GM23338 (cell line): ENCODE measurements around the gene KIF17. TPM values are rescaled to one million over a fixed set of nuclear protein-coding genes. Genes with fewer than 3 reads are reported as not detected.

Experiments used
- ATAC-seq: fragments of 200-7000 bp; cut with Tn5 transposase; 3 replicates; pipeline ENCODE4 v1.9.1; 2020
- DNase-seq: peaks from one replicate; pipeline ENCODE4 v3.0.0-alpha.2; 2015; ENCODE audit warnings: low spot score
- H2AFZ ChIP-seq: fragments of 200-600 bp; sonication (generic); 2 replicates; pipeline ENCODE4 v1.8.0; 2016; ENCODE audit warnings: antibody characterized with exemption, mild to moderate bottlenecking, moderate library complexity
- H3F3A ChIP-seq: fragments of 200-600 bp; sonication (generic); replicated peaks from 2 replicates; pipeline ENCODE4 v1.8.0; 2017; ENCODE audit warnings: antibody characterized with exemption, mixed run types, low read depth
- H3K27ac ChIP-seq: fragments of 200-600 bp; sonication (generic); 2 replicates; pipeline ENCODE4 v1.6.1; 2016; ENCODE audit warnings: low read depth
- H3K27me3 ChIP-seq: fragments of 200-600 bp; sonication (generic); 2 replicates; pipeline ENCODE4 v1.8.0; 2016; ENCODE audit warnings: mild to moderate bottlenecking, mixed run types, moderate library complexity; ENCODE audit not compliant: insufficient read depth
- H3K36me3 ChIP-seq: fragments of 200-600 bp; sonication (generic); 2 replicates; pipeline ENCODE4 v1.8.0; 2016; ENCODE audit warnings: mild to moderate bottlenecking; ENCODE audit not compliant: insufficient read depth
- H3K4me1 ChIP-seq: fragments of 200-600 bp; sonication (generic); 2 replicates; pipeline ENCODE4 v1.8.0; 2016; ENCODE audit warnings: mild to moderate bottlenecking, moderate library complexity; ENCODE audit not compliant: insufficient read depth
- H3K4me2 ChIP-seq: fragments of 200-600 bp; sonication (generic); 2 replicates; pipeline ENCODE4 v1.7.1; 2017; ENCODE audit warnings: mixed run types
- H3K4me3 ChIP-seq: fragments of 200-600 bp; sonication (generic); 2 replicates; pipeline ENCODE4 v1.6.1; 2016; ENCODE audit warnings: mixed run types
- H3K79me2 ChIP-seq: fragments of 200-600 bp; sonication (generic); replicated peaks from 2 replicates; pipeline ENCODE4 v1.8.0; 2017; ENCODE audit warnings: mild to moderate bottlenecking; ENCODE audit not compliant: insufficient read depth
- H3K9me2 ChIP-seq: fragments of 200-600 bp; sonication (generic); 2 replicates; pipeline ENCODE4 v1.8.0; 2017; ENCODE audit not compliant: insufficient read depth
- H4K20me1 ChIP-seq: fragments of 200-600 bp; sonication (generic); replicated peaks from 2 replicates; pipeline ENCODE4 v1.8.0; 2017; ENCODE audit warnings: mild to moderate bottlenecking; ENCODE audit not compliant: insufficient read depth
- H3K27ac Mint-ChIP-seq: 2 replicates; pipeline ENCODE4 v1.8.0; 2020; ENCODE audit warnings: inconsistent platforms, mild to moderate bottlenecking, moderate library complexity, mixed read lengths
- H3K27me3 Mint-ChIP-seq: 3 replicates; pipeline ENCODE4 v1.8.0; 2022; ENCODE audit warnings: low read depth, mild to moderate bottlenecking, moderate library complexity, mixed read lengths, inconsistent platforms; ENCODE audit not compliant: insufficient read depth, poor library complexity
- H3K36me3 Mint-ChIP-seq: 3 replicates; pipeline ENCODE4 v1.8.0; 2021; ENCODE audit warnings: low read depth, mild to moderate bottlenecking, inconsistent platforms, moderate library complexity, mixed read lengths
- H3K4me1 Mint-ChIP-seq: 3 replicates; pipeline ENCODE4 v1.8.0; 2020; ENCODE audit warnings: mild to moderate bottlenecking, inconsistent platforms, mixed read lengths
- H3K4me3 Mint-ChIP-seq: 3 replicates; pipeline ENCODE4 v1.8.0; 2021; ENCODE audit warnings: moderate library complexity, mild to moderate bottlenecking, inconsistent platforms, mixed read lengths
- H3K9me3 Mint-ChIP-seq: 3 replicates; pipeline ENCODE4 v1.8.0; 2020; ENCODE audit warnings: moderate library complexity, mild to moderate bottlenecking, inconsistent platforms, mixed read lengths
- EZH2 ChIP-seq: fragments of 200-600 bp; sonication (generic); IDR thresholded peaks from one replicate; pipeline ENCODE4 v1.8.0; 2017; ENCODE audit warnings: antibody characterized with exemption, mild to moderate bottlenecking, low read depth; ENCODE audit not compliant: unreplicated experiment
- POLR2AphosphoS5 ChIP-seq: IDR thresholded peaks from 2 replicates; pipeline ENCODE4 v1.6.1; 2016; ENCODE audit warnings: antibody characterized with exemption, low read depth
- REST ChIP-seq: IDR thresholded peaks from one replicate; pipeline ENCODE4 v1.6.1; 2018; ENCODE audit warnings: antibody characterized with exemption; ENCODE audit not compliant: unreplicated experiment
- ZNF114 ChIP-seq: fragments of 250-450 bp; sonication (Bioruptor Pico); IDR thresholded peaks from 2 replicates; pipeline ENCODE4 v1.5.0; 2020; ENCODE audit warnings: mild to moderate bottlenecking, moderate library complexity
- ZNF331 ChIP-seq: fragments of 250-450 bp; sonication (Bioruptor Pico); IDR thresholded peaks from 2 replicates; pipeline ENCODE4 v1.5.0; 2020; ENCODE audit warnings: low read depth, mild to moderate bottlenecking, moderate library complexity
- ZNF462 ChIP-seq: fragments of 250-450 bp; sonication (Bioruptor Pico); IDR thresholded peaks from 2 replicates; pipeline ENCODE4 v1.5.0; 2020; ENCODE audit warnings: mild to moderate bottlenecking, moderate library complexity
- polyA plus RNA-seq: library from polyadenylated mRNA; unstranded; fragments of >200 nt; fragmentation: Nextera tagmentation; extraction: Ambion mirVana; gene quantifications from 2 replicates; pipeline ENCODE4 v1.2.1, GENCODE V29; 2016
- total RNA-seq: library from RNA; depleted of rRNA; stranded (reverse); fragments of >200 nt; shearing (Covaris generic); gene quantifications from 2 replicates; pipeline ENCODE4 v1.2.3, GENCODE V29; 2014
- TF ChIP-seq, protein P1 (sequence below): IDR thresholded peaks from 2 replicates; pipeline ENCODE4 v1.6.1; 2016; ENCODE audit warnings: antibody characterized with exemption

KIF17 gene
- total and polyA plus RNA-seq, 2 experiments from 2014 or later = 5.9 to 18.6 TPM

GRCh38 chr1:20723159-20723536 lies 5.3 kb upstream of the KIF17 start:
- Histone ChIP-seq H3K27me3 (0 out of 2 replicates have a peak, but pooled peaks cover 11% of the 10 kb centered on the region), H3K9me2 (no peaks in the 10 kb centered on the region), H3K79me2 (no peaks in the 10 kb centered on the region), H4K20me1 (no peaks in the 10 kb centered on the region), H3K4me2 (no peak overlapping the region), H3K4me3 (no peak overlapping the region), H3K4me1 (peaks cover 9% of the 10 kb centered on the region), H3K27ac (no peak overlapping the region), H2AFZ (no peak overlapping the region), H3F3A (0 out of 2 replicates have a peak, but pooled peaks cover 8% of the 10 kb centered on the region), H3K36me3 (no peaks in the 10 kb centered on the region)
- H3K4me3 Mint-ChIP-seq = no peak overlapping the region
- no peaks in the 10 kb centered on the region for H3K9me3 Mint-ChIP-seq
- TF ChIP-seq ZNF462 (CRISPR knock-in tag) (no peak), EZH2 (no peak), ZNF114 (no peak), REST (no peak), ZNF331 (CRISPR knock-in tag) (no peak), POLR2AphosphoS5 (no peak)
- TF ChIP-seq, protein P1, sequence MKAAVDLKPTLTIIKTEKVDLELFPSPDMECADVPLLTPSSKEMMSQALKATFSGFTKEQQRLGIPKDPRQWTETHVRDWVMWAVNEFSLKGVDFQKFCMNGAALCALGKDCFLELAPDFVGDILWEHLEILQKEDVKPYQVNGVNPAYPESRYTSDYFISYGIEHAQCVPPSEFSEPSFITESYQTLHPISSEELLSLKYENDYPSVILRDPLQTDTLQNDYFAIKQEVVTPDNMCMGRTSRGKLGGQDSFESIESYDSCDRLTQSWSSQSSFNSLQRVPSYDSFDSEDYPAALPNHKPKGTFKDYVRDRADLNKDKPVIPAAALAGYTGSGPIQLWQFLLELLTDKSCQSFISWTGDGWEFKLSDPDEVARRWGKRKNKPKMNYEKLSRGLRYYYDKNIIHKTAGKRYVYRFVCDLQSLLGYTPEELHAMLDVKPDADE = no peak
- DNase-seq (no peak), ATAC-seq (no peak)
- peaks cover 14% of the 10 kb centered on the region for H3K4me1 Mint-ChIP-seq
- H3K36me3 Mint-ChIP-seq = no peaks in the 10 kb centered on the region; the same call in 2 of the 3 replicates
- H3K27me3 Mint-ChIP-seq = peaks cover 8% of the 10 kb centered on the region
- H3K27ac Mint-ChIP-seq = no peak overlapping the region
